Stimulated activated CD8-positive, alpha-beta memory T cell treated with anti-CD3 and anti-CD28 coated beads, Interleukin-12 subunit alpha, Interleukin-12 subunit beta, amount 100 ng/mL, for 1 hour (primary cell): ENCODE results near the gene SFT2D2.

Source experiments
- DNase-seq: peaks from one replicate; pipeline ENCODE4 v3.0.0-alpha.2; 2020; ENCODE audit warnings: low read depth

The SFT2D2 gene

GRCh38 chr1:168265596-168265995, 39.8 kb downstream of the SFT2D2 start:
- DNase-seq: no peak

- no peak for DNase-seq
These were observed 40.9 kb downstream of the SFT2D2 start for GRCh38 chr1:168266644-168267186.

- DNase-seq: no peak
These were observed 45.8 kb downstream of the SFT2D2 start for GRCh38 chr1:168271636-168272035.

GRCh38 chr1:168273575-168273974, 47.8 kb downstream of the SFT2D2 start:
- no peak for DNase-seq

GRCh38 chr1:168279253-168279652, 53.4 kb downstream of the SFT2D2 start:
- no peak for DNase-seq

- DNase-seq: no peak
These were observed 54.6 kb downstream of the SFT2D2 start, which contains the start of gene TBX19 for GRCh38 chr1:168280296-168280927. Gene TBX19 (plus strand): TSS chr1:168280877. CDS start chr1:168281091, 214 bp downstream.

GRCh38 chr1:168281603-168282325, 56.0 kb downstream of the SFT2D2 start:
- DNase-seq: no peak

- no peak for DNase-seq
These were observed 59.7 kb downstream of the SFT2D2 start for GRCh38 chr1:168285521-168285790.

GRCh38 chr1:168285971-168286927, 60.4 kb downstream of the SFT2D2 start:
- no peak for DNase-seq

- DNase-seq: no peak
These were observed 61.4 kb downstream of the SFT2D2 start for GRCh38 chr1:168287237-168287664.

- no peak for DNase-seq
These were observed 62.7 kb downstream of the SFT2D2 start for GRCh38 chr1:168288311-168289052.

GRCh38 chr1:168291222-168291837, 65.5 kb downstream of the SFT2D2 start:
- no peak for DNase-seq

- DNase-seq: no peak
These were observed 67.6 kb downstream of the SFT2D2 start for GRCh38 chr1:168293356-168293755.

GRCh38 chr1:168295411-168296114, 69.8 kb downstream of the SFT2D2 start:
- no peak for DNase-seq

GRCh38 chr1:168297019-168297730, 71.4 kb downstream of the SFT2D2 start:
- no peak for DNase-seq

- no peak for DNase-seq
These were observed 72.6 kb downstream of the SFT2D2 start for GRCh38 chr1:168298446-168298845.

- DNase-seq: no peak
These were observed 74.8 kb downstream of the SFT2D2 start for GRCh38 chr1:168300626-168301025.

- DNase-seq: no peak
These were observed 76.0 kb downstream of the SFT2D2 start for GRCh38 chr1:168301664-168302320.
